ENCODE measurements around the gene NFIX. TPM values are rescaled to one million over a fixed set of nuclear protein-coding genes. Genes with fewer than 3 reads are reported as not detected.
A peak's percentile ranks its signal among the peaks of the same experiment; 100 is the strongest.

The NFIX gene
- total RNA-seq, 4 donors from 2014 or later: 25.4 to 53.1 (median 29.3) TPM

- H3K27me3 ChIP-seq: no peaks in the 10 kb centered on the region
- 58 to 72% methylated on average over 7 to 29 of the region's 29 CpGs for WGBS, 2 donors (ENCODE audit: low coverage in 1 of 2)
- DNase-seq: no peak
- H3K9me3 ChIP-seq: no peaks in the 10 kb centered on the region
- peaks cover 16 to 27% (median 21%) of the 10 kb centered on the region in 4 donors for H3K4me1 ChIP-seq
- intact Hi-C loops (cut with DNase I; ENCODE audit: low total_unique reads): no loop called here
- TF ChIP-seq EP300 (IDR thresholded peaks at IDR 0.05; ENCODE audit: low read depth) (no peak), POLR2AphosphoS5 (IDR thresholded peaks at IDR 0.05) (no peak), POLR2A (IDR thresholded peaks at IDR 0.05) (no peak)
- TF ChIP-seq, protein P1, sequence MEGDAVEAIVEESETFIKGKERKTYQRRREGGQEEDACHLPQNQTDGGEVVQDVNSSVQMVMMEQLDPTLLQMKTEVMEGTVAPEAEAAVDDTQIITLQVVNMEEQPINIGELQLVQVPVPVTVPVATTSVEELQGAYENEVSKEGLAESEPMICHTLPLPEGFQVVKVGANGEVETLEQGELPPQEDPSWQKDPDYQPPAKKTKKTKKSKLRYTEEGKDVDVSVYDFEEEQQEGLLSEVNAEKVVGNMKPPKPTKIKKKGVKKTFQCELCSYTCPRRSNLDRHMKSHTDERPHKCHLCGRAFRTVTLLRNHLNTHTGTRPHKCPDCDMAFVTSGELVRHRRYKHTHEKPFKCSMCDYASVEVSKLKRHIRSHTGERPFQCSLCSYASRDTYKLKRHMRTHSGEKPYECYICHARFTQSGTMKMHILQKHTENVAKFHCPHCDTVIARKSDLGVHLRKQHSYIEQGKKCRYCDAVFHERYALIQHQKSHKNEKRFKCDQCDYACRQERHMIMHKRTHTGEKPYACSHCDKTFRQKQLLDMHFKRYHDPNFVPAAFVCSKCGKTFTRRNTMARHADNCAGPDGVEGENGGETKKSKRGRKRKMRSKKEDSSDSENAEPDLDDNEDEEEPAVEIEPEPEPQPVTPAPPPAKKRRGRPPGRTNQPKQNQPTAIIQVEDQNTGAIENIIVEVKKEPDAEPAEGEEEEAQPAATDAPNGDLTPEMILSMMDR (IDR thresholded peaks at IDR 0.05): no peak
- H3K27ac ChIP-seq: peak overlapping the region; percentile 78 to 93 (median 90)
- in situ Hi-C loops (cut with MboI; ENCODE audit: low pct_ligation_motif_present in 1 of 4, low pct_unique_long_range_greater_than_20kb in 1 of 4, low sequenced_read_pairs in 3 of 4): loop anchor here in 1 of 4 donors (25.0 kb wide), 1 partner anchor 157 kb away; no protein-coding TSS in a partner anchor
- H3K4me3 ChIP-seq: peak overlapping the region in 3 of 4 donors; percentile 0 to 42 (median 5)
- H3K36me3 ChIP-seq: peaks cover 0 to 3% (median 0%) of the 10 kb centered on the region in 4 donors
Measured at GRCh38 chr19:13104848-13105711, 109.8 kb downstream of the NFIX start.

DNA sequence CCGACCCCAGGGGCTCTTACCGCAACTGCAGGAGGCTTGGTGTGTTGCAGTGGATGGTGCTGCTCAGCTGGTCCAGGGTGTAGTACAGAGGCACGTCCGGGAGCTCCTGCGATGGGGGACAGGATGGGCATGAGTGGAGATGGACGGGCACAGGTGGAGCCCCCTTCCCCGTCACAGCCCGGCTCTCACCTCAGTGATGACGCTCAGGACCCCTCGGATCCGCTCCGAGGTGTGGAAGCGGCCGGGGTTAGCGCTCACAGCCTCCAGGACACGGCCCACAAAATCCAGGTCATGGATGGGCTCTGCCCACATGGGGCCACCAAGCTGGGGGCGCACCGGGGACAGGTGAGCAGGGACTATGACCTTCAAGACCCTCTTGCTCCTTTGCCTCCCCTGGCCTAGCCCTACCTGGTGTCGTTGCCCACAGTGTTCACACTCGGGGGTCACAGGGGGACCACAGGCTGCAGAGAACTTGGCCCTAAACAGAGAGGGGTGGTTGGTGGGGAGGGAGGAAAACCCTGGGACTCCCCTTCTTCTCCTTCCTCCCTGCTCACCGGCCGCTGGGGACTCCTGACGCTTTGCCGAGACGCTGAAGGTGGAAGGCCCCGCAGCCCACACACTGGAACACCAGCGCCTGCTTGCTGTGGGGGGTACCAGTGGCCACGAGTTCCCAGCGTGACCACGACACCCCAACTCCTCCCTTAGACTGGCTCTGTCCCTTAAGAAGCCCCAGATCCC, 114.3 kb downstream of the NFIX start:
- no peak for TF ChIP-seq POLR2AphosphoS5 (IDR thresholded peaks at IDR 0.05)
- no peak for TF ChIP-seq POLR2A (IDR thresholded peaks at IDR 0.05)
- TF ChIP-seq, protein P1 (IDR thresholded peaks at IDR 0.05): no peak
- TF ChIP-seq EP300 (IDR thresholded peaks at IDR 0.05; ENCODE audit: low read depth): no peak
- in situ Hi-C loops (cut with MboI; ENCODE audit: low pct_ligation_motif_present in 1 of 4, low pct_unique_long_range_greater_than_20kb in 1 of 4, low sequenced_read_pairs in 3 of 4): loop anchor here in 1 of 4 donors (25.0 kb wide), 1 partner anchor 153 kb away; no protein-coding TSS in a partner anchor
- intact Hi-C loops (cut with DNase I; ENCODE audit: low total_unique reads): no loop called here

DNA sequence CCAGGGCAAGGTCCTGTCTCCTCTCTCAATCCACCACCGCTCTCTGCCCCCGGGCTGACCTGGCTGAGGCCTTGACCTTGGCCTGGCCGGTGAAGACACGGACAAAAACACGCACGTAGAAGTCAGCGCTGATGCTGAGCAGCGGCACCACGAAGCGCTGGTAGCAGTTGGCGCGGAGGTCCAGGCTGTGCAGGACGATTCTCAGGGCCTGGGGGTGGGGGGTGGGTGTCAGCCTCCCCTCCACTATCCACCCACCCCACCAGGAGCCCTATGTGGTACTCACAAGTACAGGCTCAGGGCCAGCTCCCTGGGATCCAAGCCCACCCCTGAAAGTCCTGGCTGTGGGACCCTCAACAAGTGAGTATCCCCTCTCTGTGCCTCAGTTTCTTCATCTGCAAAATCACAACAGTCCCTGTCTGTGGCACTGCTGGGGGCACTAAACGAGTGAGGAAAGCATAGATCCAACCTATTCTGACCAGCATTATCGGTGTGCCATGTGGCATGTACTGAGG, 114.9 kb downstream of the NFIX start:
- no peaks in the 10 kb centered on the region for H3K4me1 ChIP-seq
- TF ChIP-seq EP300 (IDR thresholded peaks at IDR 0.05; ENCODE audit: low read depth) (no peak), POLR2A (IDR thresholded peaks at IDR 0.05) (no peak), POLR2AphosphoS5 (IDR thresholded peaks at IDR 0.05) (no peak)
- TF ChIP-seq, protein P1 (IDR thresholded peaks at IDR 0.05): no peak
- in situ Hi-C loops (cut with MboI; ENCODE audit: low pct_ligation_motif_present in 1 of 4, low pct_unique_long_range_greater_than_20kb in 1 of 4, low sequenced_read_pairs in 3 of 4) (loop anchor here in 1 of 4 donors (25.0 kb wide), 1 partner anchor 152 kb away; no protein-coding TSS in a partner anchor), intact Hi-C loops (cut with DNase I; ENCODE audit: low total_unique reads) (no loop called here)
- no peak overlapping the region for H3K4me3 ChIP-seq
- 93% methylated on average over 15 of the region's 15 CpGs; no CpG with 5 or more reads in 1 of the 2 donors for WGBS, 2 donors (ENCODE audit: low coverage in 1 of 2)
- DNase-seq: no peak
- H3K27ac ChIP-seq: no peak overlapping the region
- no peaks in the 10 kb centered on the region for H3K27me3 ChIP-seq
- peaks cover 0 to 3% (median 0%) of the 10 kb centered on the region in 4 donors for H3K36me3 ChIP-seq
- H3K9me3 ChIP-seq: no peaks in the 10 kb centered on the region

More for the DNA sequence above, 114.3 kb downstream of the NFIX start:
- no peaks in the 10 kb centered on the region for H3K27me3 ChIP-seq
- H3K9me3 ChIP-seq: no peaks in the 10 kb centered on the region
- H3K36me3 ChIP-seq: peaks cover 0 to 3% (median 0%) of the 10 kb centered on the region in 4 donors
- no peaks in the 10 kb centered on the region for H3K4me1 ChIP-seq
- H3K27ac ChIP-seq: no peak overlapping the region
- no peak overlapping the region for H3K4me3 ChIP-seq
- WGBS, 2 donors (ENCODE audit: low coverage in 1 of 2): 87% methylated on average over 28 of the region's 30 CpGs; no CpG with 5 or more reads in 1 of the 2 donors
- DNase-seq: no peak
